ENCODE data around the gene HEPACAM. TPM values are rescaled to one million over a fixed set of nuclear protein-coding genes. Genes with fewer than 3 reads are reported as not detected.
"Not testable (repeated sequence)": the region's sequence is repeated elsewhere in the genome, so short reads cannot be mapped to it uniquely, and the experiment has no call there.

HEPACAM gene, protein sequence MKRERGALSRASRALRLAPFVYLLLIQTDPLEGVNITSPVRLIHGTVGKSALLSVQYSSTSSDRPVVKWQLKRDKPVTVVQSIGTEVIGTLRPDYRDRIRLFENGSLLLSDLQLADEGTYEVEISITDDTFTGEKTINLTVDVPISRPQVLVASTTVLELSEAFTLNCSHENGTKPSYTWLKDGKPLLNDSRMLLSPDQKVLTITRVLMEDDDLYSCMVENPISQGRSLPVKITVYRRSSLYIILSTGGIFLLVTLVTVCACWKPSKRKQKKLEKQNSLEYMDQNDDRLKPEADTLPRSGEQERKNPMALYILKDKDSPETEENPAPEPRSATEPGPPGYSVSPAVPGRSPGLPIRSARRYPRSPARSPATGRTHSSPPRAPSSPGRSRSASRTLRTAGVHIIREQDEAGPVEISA
- 0.11 TPM for total RNA-seq
- long read RNA-seq, result 0 reads

DNA sequence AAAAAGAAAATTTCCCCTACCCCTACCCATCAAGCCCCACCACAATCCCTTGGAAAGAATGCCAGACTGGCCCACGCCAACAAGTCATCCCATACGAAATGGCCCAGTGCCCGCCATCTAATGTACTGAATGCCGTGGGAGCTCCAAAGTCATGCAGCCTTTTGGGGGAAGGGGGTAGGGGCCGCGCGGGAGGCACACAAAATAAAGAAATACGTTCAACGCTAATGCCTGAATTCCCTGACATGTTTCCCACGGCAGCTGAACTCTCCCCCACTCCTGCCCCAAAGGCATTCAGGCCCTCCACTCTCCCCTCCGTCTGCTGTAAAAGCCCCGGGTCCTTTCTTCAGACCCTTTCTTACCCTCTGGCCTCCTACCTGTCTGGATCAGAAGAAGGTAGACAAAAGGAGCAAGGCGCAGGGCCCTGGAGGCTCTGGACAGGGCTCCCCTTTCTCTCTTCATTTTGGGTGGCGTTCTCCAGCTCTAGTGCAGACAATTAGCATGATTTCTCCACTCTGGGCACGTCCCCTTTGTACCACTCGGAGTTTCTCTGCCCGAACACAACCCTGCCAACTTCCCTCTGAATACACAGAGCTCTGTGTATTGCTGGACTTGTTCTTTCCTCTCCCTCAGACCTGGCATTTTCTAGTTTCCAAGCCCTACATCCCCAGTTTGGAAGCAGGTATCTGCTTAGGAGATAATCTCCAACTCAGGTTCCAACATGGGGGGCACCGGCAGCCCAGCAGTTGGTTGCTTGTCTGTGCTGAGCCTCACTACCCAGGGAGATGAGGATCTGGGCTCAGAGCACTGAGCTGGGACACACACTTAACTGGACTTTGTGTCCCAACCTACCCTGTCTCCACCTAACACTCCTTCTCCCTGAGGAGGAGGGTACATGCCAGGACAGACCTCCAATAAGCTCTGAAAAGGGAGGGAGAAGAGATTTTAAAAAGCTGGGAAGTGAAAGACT lies at the start of gene HEPACAM:
Gene HEPACAM, minus strand, starts transcription at position 500 of the 967 bp plus-strand sequence. Its CDS starts 41 bp downstream, at position 459.
- no peak for DNase-seq (ENCODE audit: low spot score)
- intact Hi-C loops (cut with DNase I), result no loop called here

DNA sequence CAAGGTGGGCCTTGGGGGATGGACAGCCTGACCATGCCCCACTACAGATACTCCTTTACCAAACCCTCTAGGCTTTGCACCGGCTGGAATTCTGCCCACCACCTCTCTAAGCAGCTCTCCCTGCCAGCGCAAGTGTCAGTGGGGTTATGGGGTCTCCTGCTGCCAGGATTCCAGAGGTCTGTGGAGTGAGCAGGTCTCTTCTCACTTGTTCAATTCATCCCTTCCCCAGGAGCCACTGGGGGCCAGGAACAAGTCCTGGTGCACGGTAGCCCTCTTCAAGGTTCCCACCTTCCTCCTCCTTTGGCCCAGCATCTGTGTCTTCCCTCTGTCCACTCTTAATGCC lies 48.6 kb upstream of the HEPACAM start:
- intact Hi-C loops (cut with DNase I), result no loop called here
- peak; percentile 73 for DNase-seq (ENCODE audit: low spot score)

DNA sequence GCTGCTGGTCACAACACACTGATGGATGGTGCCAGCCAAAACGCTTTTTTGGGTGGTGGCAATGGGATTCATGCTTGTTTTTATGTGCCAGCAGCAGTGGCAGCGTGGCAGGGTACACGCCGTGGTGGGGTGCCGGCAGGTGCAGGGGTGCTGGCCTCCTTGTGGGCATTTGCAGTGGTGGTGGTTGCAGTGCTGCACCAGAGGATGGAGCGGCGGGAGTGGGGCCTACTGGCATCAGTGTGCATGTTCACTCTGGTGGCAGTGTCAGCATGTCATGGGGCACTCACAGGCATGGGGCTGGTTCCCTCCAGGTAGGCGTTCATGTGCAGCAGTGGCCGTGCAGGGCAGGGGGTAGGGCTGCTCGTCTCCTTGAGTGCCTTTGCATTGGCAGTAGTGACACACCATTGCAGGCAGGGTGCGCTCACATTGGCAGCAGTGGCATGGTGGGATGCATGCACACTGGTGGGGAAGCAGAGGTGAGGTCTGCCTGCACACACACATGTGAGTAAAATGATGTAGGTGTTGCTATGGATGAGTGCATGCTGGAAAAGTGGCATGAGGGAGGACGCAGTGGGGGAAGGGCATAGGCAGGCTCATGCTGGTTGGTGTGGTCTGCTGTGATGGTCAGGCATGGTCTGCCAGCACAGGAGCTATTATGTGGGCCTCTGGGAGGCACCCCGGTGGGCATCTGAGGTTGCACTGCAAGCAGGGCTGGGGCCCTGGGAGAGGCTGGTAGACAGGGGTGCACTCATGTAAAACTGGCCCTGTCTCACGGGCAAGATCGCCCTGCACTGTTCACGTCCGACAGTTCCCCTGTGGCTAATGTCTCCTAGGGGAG lies 48.0 kb upstream of the HEPACAM start:
- DNase-seq (ENCODE audit: low spot score), result no peak
- intact Hi-C loops (cut with DNase I), result no loop called here

DNA sequence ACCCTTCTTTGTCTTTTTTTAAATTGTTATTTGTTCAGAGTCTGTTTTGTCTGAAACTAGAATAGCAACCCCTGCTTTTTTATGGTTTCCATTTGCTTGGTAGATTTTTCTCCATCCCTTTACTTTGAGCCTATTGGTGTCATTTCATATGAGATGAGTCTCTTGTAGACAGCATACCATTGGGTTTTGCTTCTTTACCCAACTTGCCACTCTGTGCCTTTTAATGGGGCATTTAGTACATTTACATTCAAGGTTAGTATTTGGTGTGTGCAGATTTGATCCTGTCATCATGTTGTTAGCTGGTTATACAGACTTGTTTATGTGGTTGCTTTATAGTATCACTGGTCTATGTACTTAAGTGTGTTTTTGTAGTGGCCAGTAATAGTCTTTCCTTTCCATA lies 46.2 kb upstream of the HEPACAM start:
- intact Hi-C loops (cut with DNase I), result no loop called here
- DNase-seq (ENCODE audit: low spot score), result no peak

DNA sequence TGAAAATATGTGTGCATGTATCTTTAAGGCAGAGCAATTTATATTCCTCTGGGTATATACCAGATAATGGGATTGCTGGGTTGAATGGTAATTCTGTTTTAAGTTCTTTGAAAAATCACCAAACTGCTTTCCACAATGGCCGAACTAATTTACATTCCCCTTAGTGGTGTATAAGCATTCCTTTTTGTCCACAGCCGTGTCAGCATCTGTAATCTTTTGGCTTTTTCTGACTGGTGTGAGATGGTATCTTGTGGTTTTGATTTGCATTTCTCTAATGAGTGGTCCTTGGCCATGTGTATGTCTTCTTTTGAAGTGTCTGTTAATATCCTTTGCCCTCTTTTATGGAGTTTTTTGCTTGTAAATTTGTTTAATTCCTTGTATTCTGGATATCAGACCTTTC lies 42.5 kb upstream of the HEPACAM start:
- no peak for DNase-seq (ENCODE audit: low spot score)

DNA sequence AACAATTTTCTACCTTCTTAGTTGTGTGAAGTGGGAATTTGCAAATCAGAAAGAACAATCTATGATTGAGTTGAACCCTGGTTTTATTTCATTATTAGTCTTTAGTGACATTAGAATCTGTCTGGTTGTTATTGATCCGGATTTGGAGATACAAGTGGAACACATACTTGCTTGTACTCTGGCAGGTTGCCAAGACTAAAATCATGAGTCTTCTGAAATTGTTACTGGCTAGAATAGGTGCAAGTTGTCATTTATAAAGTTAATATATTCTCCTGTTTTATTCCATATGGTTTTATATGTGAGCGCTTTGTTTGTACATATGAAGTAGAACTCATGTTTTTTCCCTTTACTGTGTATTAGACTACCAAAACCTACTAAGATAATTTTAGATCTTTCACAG lies 41.2 kb upstream of the HEPACAM start:
- no peak for DNase-seq (ENCODE audit: low spot score)
- intact Hi-C loops (cut with DNase I), result no loop called here

More for the DNA sequence above, 42.5 kb upstream of the HEPACAM start:
- intact Hi-C loops (cut with DNase I), result no loop called here

DNA sequence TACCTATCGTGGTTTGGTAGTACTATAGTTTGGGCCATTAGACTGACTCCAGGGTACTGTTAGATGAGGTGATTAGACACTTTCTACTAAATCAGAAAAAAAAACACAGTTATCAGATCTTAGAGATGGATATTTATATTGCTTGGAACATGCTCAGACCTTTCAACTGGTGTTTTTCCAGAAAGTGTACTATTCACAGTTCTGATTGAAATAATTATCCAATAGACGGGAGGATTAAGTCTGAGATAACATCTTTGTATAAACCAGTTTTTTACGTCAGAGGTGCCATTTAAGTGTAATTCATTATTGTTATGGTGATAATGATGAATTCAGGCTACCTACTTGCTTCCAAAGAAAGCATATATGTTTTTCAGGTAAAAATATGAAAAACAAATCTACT lies 40.7 kb upstream of the HEPACAM start:
- intact Hi-C loops (cut with DNase I), result no loop called here
- DNase-seq (ENCODE audit: low spot score), result no peak

DNA sequence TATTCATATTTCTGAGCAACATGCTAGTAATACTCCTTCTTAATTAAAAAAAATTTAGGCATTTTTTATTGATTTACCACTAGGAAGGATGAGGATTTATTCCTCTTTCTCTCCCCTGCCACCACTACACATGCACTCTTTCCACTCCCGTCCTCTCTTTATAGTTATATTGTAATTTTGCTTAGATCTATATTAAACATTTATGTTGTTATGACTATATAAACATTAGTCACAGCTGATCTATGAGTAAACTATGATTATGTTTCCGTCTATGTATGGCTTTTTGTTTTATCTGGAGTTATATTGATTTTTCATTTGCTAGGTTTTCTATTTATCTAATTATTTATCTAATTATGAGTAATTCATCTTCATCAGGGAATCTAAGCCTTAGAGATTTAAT lies 36.0 kb upstream of the HEPACAM start:
- intact Hi-C loops (cut with DNase I), result no loop called here
- DNase-seq (ENCODE audit: low spot score), result no peak

DNA sequence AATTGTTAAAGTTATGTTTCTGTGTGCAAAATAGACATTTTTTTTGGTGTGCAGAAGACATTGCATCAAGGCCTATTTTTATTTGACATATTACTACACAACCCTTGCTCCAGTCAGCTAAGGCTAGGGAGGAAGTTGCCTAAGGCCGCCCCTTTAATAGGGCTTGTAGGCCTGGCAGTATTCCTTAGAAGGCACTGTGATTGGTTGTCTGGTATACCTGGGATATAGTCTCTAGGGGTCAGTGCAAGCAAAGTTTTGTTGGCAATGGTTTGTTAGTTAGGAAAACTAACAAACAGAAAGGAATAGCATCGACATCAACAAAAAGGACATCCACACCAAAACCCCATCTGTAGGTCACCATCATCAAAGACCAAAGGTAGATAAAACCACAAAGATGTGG lies 35.1 kb upstream of the HEPACAM start:
- no peak for DNase-seq (ENCODE audit: low spot score)
- intact Hi-C loops (cut with DNase I), result no loop called here

DNA sequence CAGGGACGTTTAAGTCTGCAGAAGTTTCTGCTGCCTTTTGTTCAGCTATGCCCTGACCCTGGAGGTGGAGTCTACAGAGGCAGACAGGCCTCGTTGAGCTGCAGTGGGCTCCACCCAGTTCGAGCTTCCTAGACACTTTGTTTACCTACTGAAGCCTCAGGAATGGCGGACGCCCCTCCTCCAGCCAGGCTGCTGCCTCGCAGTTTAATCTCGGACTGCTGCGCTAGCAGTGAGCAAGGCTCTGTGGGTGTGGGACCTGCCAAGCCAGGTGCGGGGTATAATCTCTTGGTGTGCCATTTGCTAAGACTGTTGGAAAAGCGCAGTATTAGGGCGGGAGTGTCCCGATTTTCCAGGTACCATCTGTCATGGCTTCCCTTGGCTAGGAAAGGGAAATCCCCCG lies 32.4 kb upstream of the HEPACAM start:
- DNase-seq (ENCODE audit: low spot score); intact Hi-C loops (cut with DNase I): not testable (repeated sequence)

DNA sequence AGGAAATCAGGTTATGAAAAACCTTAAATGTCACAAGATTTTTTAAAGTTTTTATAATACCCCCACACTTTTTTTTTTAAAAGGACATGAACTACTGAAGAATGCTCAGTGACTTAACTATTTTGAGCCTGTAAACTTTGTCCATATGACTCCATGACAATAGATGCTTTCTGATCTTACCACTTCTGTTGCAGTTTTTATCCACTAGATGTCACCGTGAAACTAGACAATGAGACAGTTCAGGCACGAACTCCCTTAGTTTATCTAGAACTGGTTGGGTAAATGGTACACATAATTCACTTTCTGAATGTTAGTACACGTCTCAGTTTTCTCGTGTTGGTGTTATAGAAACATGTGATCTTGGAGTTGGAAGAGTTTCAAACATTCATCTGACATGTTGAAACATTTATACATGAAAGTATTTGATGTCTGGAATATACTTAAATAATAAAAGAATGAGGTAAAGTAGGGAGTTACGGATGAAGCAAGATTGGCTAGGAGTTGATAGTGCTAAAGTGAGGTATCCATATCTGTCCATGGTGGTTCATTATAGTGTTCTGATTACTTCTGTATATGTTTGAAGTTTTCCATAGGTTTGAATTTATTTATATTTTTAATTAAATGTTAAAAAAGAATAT lies 26.2 kb upstream of the HEPACAM start:
- DNase-seq (ENCODE audit: low spot score), result no peak
- intact Hi-C loops (cut with DNase I), result loop anchor here (2.0 kb wide), 1 partner anchor 179 kb away; no protein-coding TSS in a partner anchor

DNA sequence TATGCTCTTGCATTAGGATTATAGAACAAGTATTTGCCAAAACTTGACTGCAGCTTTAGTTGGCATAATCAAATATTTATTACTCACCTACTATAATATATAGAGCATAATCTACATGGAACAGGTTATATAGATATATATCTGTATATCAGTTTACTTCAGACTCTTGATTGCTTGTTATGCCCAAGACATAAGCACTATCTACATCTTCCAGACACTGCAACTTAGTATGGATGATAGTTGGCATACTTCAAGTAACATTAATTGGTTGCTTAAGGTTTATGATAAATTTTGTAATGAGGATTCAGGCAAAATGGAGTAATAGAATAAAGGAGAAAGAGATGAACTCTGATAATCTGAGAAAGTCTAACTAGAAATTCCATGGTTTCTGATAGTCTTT lies 19.2 kb upstream of the HEPACAM start:
- no peak for DNase-seq (ENCODE audit: low spot score)

DNA sequence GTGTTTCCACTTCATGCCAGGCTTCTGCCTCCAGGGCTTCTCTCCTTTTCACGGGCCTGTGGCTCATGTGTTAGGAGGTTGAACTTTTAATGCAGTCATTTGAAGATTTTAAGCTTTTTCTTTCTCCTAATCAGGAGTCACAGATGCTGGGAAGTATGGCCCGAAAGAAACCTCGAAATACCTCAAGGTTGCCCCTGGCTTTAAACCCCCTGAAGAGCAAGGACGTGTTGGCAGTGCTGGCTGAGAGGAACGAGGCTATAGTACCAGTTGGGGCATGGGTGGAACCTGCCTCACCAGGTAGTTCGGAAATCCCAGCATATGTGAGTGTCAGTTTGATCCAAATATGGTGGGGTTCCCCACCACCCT lies 18.7 kb upstream of the HEPACAM start:
- no peak for DNase-seq (ENCODE audit: low spot score)
- intact Hi-C loops (cut with DNase I), result loop anchor here (5.0 to 10.0 kb wide), 4 partner anchors 77 to 930 kb away; partner anchors contain the start of genes HYLS1, SIAE, SPA17 and TMEM218

More for the DNA sequence above, 19.2 kb upstream of the HEPACAM start:
- intact Hi-C loops (cut with DNase I), result loop anchor here (10.0 kb wide), 3 partner anchors 160 to 930 kb away; partner anchors contain the start of genes HYLS1, SIAE, SPA17 and TMEM218

DNA sequence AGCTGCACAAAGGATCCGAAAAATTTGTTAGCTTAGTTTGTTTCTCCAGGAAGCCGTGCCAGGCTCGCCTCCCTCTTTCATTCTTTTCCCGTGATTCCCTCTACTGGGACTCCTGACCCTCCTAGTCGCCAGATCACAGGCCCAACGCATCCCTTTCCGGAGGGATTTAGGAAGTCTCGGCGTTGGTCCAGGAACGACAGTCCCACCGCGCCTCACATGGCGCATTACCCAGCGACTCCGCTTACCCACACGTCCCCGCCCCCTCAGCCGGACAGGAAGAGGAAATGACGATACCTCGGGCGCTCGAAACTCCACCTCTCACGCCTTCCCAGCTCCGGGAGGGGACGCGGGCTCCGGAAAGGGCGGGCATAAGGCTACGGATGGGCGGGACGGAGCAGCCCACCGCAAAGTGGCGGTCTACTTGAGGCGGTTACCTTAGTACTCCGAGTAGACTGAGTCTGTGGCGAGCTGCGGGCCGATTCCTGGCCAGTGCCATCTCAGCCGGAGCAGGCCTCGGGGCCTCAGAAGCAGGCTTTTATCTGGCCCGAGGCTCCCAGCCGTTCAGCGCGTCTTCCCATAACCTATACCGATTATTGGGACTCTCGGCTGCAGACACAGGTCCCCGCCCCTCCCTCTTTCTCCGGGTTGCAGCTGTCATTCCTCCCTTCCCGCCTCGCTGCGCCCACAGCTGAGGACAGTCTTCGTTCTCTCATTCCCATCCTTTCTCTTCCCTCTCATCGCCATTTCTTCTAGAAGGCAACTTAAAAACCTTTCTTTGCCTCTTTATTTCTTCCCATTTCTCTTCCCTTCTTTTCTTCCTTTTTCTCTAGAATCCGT lies 18.1 kb upstream of the HEPACAM start, which contains the start of gene CCDC15:
Gene CCDC15, plus strand, starts transcription at position 450 of the 837 bp plus-strand sequence. CDS start 531 bp downstream, outside the sequence.
- DNase-seq (ENCODE audit: low spot score), result peak; percentile 99
- intact Hi-C loops (cut with DNase I), result loop anchor here (5.0 to 10.0 kb wide), 4 partner anchors 77 to 931 kb away; partner anchors contain the start of genes HYLS1, SIAE, SPA17 and TMEM218

DNA sequence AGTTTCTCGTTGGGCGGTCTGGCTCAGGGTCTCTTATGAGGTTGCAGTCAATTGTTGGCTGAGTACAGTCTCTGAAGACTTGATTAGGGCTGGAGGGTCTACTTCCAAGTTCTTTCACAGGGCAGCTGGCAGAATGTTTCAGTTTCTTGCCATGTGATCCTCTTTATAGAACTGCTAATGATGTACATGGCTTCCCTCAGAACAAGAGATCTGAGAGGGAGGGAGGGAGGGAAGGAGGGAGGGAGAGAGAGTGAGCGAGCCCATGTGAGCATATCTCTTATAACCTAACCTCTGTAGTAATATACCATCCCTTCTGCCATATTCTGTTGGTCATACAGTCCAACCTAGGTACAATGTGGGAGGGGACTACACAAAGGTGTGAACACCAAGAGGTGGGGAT lies 15.5 kb upstream of the HEPACAM start:
- intact Hi-C loops (cut with DNase I), result loop anchor here (5.0 to 10.0 kb wide), 4 partner anchors 74 to 933 kb away; partner anchors contain the start of genes HYLS1, SIAE, SPA17 and TMEM218
- no peak for DNase-seq (ENCODE audit: low spot score)

DNA sequence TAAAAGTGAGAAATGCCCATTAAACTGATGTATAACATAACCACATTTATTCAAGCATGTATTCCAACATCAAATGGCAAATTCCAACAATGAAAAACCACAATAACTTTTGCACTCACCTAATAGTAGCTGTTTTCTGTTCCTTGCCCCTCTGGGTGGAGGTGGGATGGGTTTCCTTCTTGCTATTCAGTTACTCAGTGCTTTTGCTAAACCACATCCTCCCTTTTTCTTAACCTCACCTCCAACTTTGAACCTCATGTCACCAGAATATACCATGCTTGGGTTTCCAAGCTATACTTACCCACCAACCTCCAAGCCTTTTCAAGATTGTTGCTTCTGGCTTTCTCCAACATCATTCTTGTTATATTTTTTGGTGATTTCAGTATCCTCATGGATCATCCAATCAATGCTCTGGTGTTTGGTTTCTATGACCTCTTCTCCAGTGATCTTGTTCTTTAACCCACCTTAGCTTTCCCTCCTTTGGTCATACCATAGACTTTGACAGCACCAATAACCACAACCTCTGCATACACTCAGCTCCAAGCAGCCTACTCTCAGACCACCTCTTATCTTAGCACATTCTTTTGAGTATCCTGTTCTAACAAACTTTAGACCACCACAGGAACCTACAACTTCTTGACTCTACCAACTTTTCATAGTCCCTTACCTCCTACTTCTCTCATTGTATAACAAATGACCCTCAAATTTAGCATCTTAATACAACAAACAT lies 14.9 kb upstream of the HEPACAM start:
- intact Hi-C loops (cut with DNase I), result loop anchor here (5.0 to 10.0 kb wide), 4 partner anchors 73 to 934 kb away; partner anchors contain the start of genes HYLS1, SIAE, SPA17 and TMEM218
- no peak for DNase-seq (ENCODE audit: low spot score)

DNA sequence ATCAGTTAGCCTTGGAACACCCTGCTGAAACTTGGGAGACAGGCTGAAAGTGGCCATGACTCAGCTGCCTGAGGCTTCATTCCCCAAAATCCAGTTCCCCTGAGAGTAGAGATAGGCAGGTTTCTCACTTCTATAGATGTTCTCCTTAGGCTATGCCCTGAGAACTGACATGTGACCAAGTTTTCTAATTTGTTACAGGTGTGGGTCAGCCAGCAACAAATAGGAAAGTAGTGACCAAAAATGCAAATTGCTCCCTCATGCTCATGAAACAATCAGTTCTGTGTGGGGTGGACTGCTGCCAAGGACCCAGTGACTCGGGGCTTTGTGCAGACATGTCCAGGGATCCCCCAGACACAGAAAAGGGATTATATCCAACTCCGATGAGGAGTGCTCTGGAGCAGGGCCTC lies 10.9 kb upstream of the HEPACAM start:
- intact Hi-C loops (cut with DNase I), result no loop called here

More for the DNA sequence above, 10.9 kb upstream of the HEPACAM start:
- no peak for DNase-seq (ENCODE audit: low spot score)
